ENCODE results near the gene RNF214. TPM values are rescaled to one million over a fixed set of nuclear protein-coding genes. Genes with fewer than 3 reads are reported as not detected.
A peak's percentile ranks its signal among the peaks of the same experiment; 100 is the strongest.

Gene RNF214
- total and polyA plus RNA-seq, 5 donors, result 8.0 to 23.8 (median 21.6) TPM

GRCh38 chr11:117302228-117302627 lies 69.8 kb downstream of the RNF214 start:
- intact Hi-C loops (cut with DNase I), result no loop called here
- Histone ChIP-seq H3K4me1 (ENCODE audit: control insufficient read depth, insufficient read depth, low read length) (peaks cover 3% of the 10 kb centered on the region), H3K9me3 (ENCODE audit: control insufficient read depth, low read length) (no peaks in the 10 kb centered on the region), H3K27ac (ENCODE audit: low read length) (no peak overlapping the region), H3K27me3 (ENCODE audit: control insufficient read depth, insufficient read depth) (no peaks in the 10 kb centered on the region), H3K4me3 (ENCODE audit: low read length) (no peak overlapping the region)
- no peak for DNase-seq
- ATAC-seq, result no peak
- WGBS, result 82% methylated on average over 7 of the region's 7 CpGs

- H3K4me3 ChIP-seq (ENCODE audit: low read length), result no peak overlapping the region
- no peaks in the 10 kb centered on the region for H3K9me3 ChIP-seq (ENCODE audit: control insufficient read depth, low read length)
- no peak for DNase-seq
- 73% methylated on average over 4 of the region's 4 CpGs for WGBS
- no peaks in the 10 kb centered on the region for H3K27me3 ChIP-seq (ENCODE audit: control insufficient read depth, insufficient read depth)
- no peak for ATAC-seq
- intact Hi-C loops (cut with DNase I), result no loop called here
- peaks cover 3% of the 10 kb centered on the region for H3K4me1 ChIP-seq (ENCODE audit: control insufficient read depth, insufficient read depth, low read length)
- H3K27ac ChIP-seq (ENCODE audit: low read length), result no peak overlapping the region
Observed at GRCh38 chr11:117303101-117303500, 70.6 kb downstream of the RNF214 start.

GRCh38 chr11:117303646-117304315 lies 71.3 kb downstream of the RNF214 start:
- WGBS, result 65% methylated on average over 5 of the region's 5 CpGs
- no peak for DNase-seq
- intact Hi-C loops (cut with DNase I), result no loop called here

GRCh38 chr11:117305145-117305544 lies 72.7 kb downstream of the RNF214 start:
- DNase-seq, result no peak
- no peaks in the 10 kb centered on the region for H3K27me3 ChIP-seq (ENCODE audit: control insufficient read depth, insufficient read depth)
- H3K27ac ChIP-seq (ENCODE audit: low read length), result no peak overlapping the region
- peaks cover 3% of the 10 kb centered on the region for H3K4me1 ChIP-seq (ENCODE audit: control insufficient read depth, insufficient read depth, low read length)
- H3K9me3 ChIP-seq (ENCODE audit: control insufficient read depth, low read length), result no peaks in the 10 kb centered on the region
- intact Hi-C loops (cut with DNase I), result no loop called here
- 97% methylated on average over 3 of the region's 3 CpGs for WGBS
- H3K4me3 ChIP-seq (ENCODE audit: low read length), result no peak overlapping the region
- ATAC-seq, result no peak

More at GRCh38 chr11:117303646-117304315, 71.3 kb downstream of the RNF214 start:
- H3K27ac ChIP-seq (ENCODE audit: low read length), result no peak overlapping the region
- no peak overlapping the region for H3K4me3 ChIP-seq (ENCODE audit: low read length)
- H3K27me3 ChIP-seq (ENCODE audit: control insufficient read depth, insufficient read depth), result no peaks in the 10 kb centered on the region
- H3K4me1 ChIP-seq (ENCODE audit: control insufficient read depth, insufficient read depth, low read length), result peaks cover 3% of the 10 kb centered on the region
- peak in 1 of 2 donors; percentile 17 for ATAC-seq
- no peaks in the 10 kb centered on the region for H3K9me3 ChIP-seq (ENCODE audit: control insufficient read depth, low read length)

- intact Hi-C loops (cut with DNase I), result no loop called here
- no peaks in the 10 kb centered on the region for H3K27me3 ChIP-seq (ENCODE audit: control insufficient read depth, insufficient read depth)
- H3K27ac ChIP-seq (ENCODE audit: low read length), result no peak overlapping the region
- H3K9me3 ChIP-seq (ENCODE audit: control insufficient read depth, low read length), result no peaks in the 10 kb centered on the region
- 92% methylated on average over 7 of the region's 7 CpGs for WGBS
- peaks cover 2% of the 10 kb centered on the region for H3K4me1 ChIP-seq (ENCODE audit: control insufficient read depth, insufficient read depth, low read length)
- no peak for ATAC-seq
- H3K4me3 ChIP-seq (ENCODE audit: low read length), result no peak overlapping the region
- DNase-seq, result no peak
Observed at GRCh38 chr11:117309310-117309709, 76.8 kb downstream of the RNF214 start.

GRCh38 chr11:117313091-117313490 lies 80.6 kb downstream of the RNF214 start:
- ATAC-seq, result no peak
- intact Hi-C loops (cut with DNase I), result no loop called here
- peaks cover 7% of the 10 kb centered on the region for H3K4me1 ChIP-seq (ENCODE audit: control insufficient read depth, insufficient read depth, low read length)
- H3K27ac ChIP-seq (ENCODE audit: low read length), result no peak overlapping the region
- WGBS, result 79% methylated on average over 5 of the region's 5 CpGs
- no peaks in the 10 kb centered on the region for H3K9me3 ChIP-seq (ENCODE audit: control insufficient read depth, low read length)
- no peak for DNase-seq
- no peak overlapping the region for H3K4me3 ChIP-seq (ENCODE audit: low read length)
- no peaks in the 10 kb centered on the region for H3K27me3 ChIP-seq (ENCODE audit: control insufficient read depth, insufficient read depth)

- Histone ChIP-seq H3K27me3 (ENCODE audit: control insufficient read depth, insufficient read depth) (no peaks in the 10 kb centered on the region), H3K27ac (ENCODE audit: low read length) (no peak overlapping the region), H3K4me3 (ENCODE audit: low read length) (peak overlapping the region; percentile 88), H3K4me1 (ENCODE audit: control insufficient read depth, insufficient read depth, low read length) (peaks cover 7% of the 10 kb centered on the region), H3K9me3 (ENCODE audit: control insufficient read depth, low read length) (no peaks in the 10 kb centered on the region)
- 76% methylated on average over 14 of the region's 14 CpGs for WGBS
- intact Hi-C loops (cut with DNase I), result no loop called here
- DNase-seq (no peak), ATAC-seq (no peak)
Observed at GRCh38 chr11:117313828-117314768, 81.6 kb downstream of the RNF214 start.

- ATAC-seq, result peak in 1 of 2 donors; percentile 10
- H3K27me3 ChIP-seq (ENCODE audit: control insufficient read depth, insufficient read depth), result no peaks in the 10 kb centered on the region
Observed at GRCh38 chr11:117314840-117315239, 82.4 kb downstream of the RNF214 start.

GRCh38 chr11:117315285-117316196 lies 83.1 kb downstream of the RNF214 start:
- ATAC-seq, result peak; percentile 50 to 53
- peak in 2 of 3 donors; percentile 63 to 73 for DNase-seq
- Histone ChIP-seq H3K4me1 (ENCODE audit: control insufficient read depth, insufficient read depth, low read length) (peaks cover 7% of the 10 kb centered on the region), H3K9me3 (ENCODE audit: control insufficient read depth, low read length) (no peaks in the 10 kb centered on the region), H3K27ac (ENCODE audit: low read length) (peak overlapping the region; percentile 17), H3K27me3 (ENCODE audit: control insufficient read depth, insufficient read depth) (no peaks in the 10 kb centered on the region), H3K4me3 (ENCODE audit: low read length) (peak overlapping the region; percentile 88)
- WGBS, result 2% methylated on average over 62 of the region's 62 CpGs
- intact Hi-C loops (cut with DNase I), result no loop called here

More at GRCh38 chr11:117314840-117315239, 82.4 kb downstream of the RNF214 start:
- intact Hi-C loops (cut with DNase I), result no loop called here
- peaks cover 7% of the 10 kb centered on the region for H3K4me1 ChIP-seq (ENCODE audit: control insufficient read depth, insufficient read depth, low read length)
- no peaks in the 10 kb centered on the region for H3K9me3 ChIP-seq (ENCODE audit: control insufficient read depth, low read length)
- H3K4me3 ChIP-seq (ENCODE audit: low read length), result peak overlapping the region; percentile 88
- no peak for DNase-seq
- H3K27ac ChIP-seq (ENCODE audit: low read length), result no peak overlapping the region
- WGBS, result 14% methylated on average over 10 of the region's 10 CpGs

- intact Hi-C loops (cut with DNase I), result no loop called here
- WGBS, result 9% methylated on average over 29 of the region's 29 CpGs
- ATAC-seq (peak; percentile 95 to 97), DNase-seq (peak; percentile 88 to 93 (median 91))
- H3K9me3 ChIP-seq (ENCODE audit: control insufficient read depth, low read length), result no peaks in the 10 kb centered on the region
- peak within 1 kb of the TSS; percentile 88 for H3K4me3 ChIP-seq (ENCODE audit: low read length)
- H3K27me3 ChIP-seq (ENCODE audit: control insufficient read depth, insufficient read depth), result no peaks in the 10 kb centered on the region
- H3K4me1 ChIP-seq (ENCODE audit: control insufficient read depth, insufficient read depth, low read length), result peaks cover 7% of the 10 kb centered on the region
- H3K27ac ChIP-seq (ENCODE audit: low read length), result peak within 1 kb of the TSS; percentile 17
Observed at GRCh38 chr11:117316197-117316961, 83.9 kb downstream of the RNF214 start, which contains the start of gene BACE1. TSS of gene BACE1 (minus strand) at chr11:117316256. CDS start at chr11:117315795, 461 bp downstream.
